ENCODE data around the gene GTF2IRD1.
"Not testable (repeated sequence)": the region's sequence is repeated elsewhere in the genome, so short reads cannot be mapped to it uniquely, and the experiment has no call there.

The GTF2IRD1 gene

GRCh38 chr7:74429153-74429747 lies 24.5 kb upstream of the GTF2IRD1 start:
- Histone ChIP-seq H3K4me1 (ENCODE audit: control insufficient read depth in 2 of 2, insufficient read depth in 2 of 2, low read length in 2 of 2) (no peaks in the 10 kb centered on the region), H3K27ac (ENCODE audit: low read depth in 2 of 2, low read length in 2 of 2) (no peak overlapping the region), H3K36me3 (ENCODE audit: control insufficient read depth in 2 of 2, insufficient read depth in 2 of 2, low read length in 2 of 2) (no peaks in the 10 kb centered on the region), H3K4me3 (ENCODE audit: low read length in 2 of 2) (no peak overlapping the region), H3K27me3 (ENCODE audit: control insufficient read depth in 2 of 2, insufficient read depth in 2 of 2, low read length in 2 of 2) (no peaks in the 10 kb centered on the region), H3K9ac (ENCODE audit: low read depth in 1 of 2, low read length in 2 of 2) (no peak overlapping the region), H3K9me3 (ENCODE audit: control insufficient read depth in 2 of 2, low read length in 2 of 2) (no peaks in the 10 kb centered on the region)

DNA sequence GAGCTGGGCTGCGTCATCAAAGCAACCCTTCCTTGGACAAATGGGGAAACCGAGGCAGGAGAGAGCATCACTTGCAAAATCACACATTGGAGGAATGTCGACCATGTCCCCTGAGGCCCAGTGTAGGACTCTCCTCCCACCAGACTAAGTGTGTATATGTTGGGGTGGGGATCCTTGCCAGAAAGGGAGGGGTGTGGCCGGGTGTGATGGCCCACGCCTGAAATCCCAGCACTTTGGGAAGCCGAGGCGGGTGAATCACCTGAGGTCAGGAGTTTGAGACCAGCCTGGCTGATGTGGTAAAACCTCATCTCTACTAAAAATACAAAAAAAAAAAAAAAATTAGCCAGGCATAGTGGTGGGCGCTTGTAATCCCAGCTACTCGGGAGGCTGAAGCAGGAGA lies 23.3 kb upstream of the GTF2IRD1 start:
- H3K9me3 ChIP-seq (ENCODE audit: control insufficient read depth in 2 of 2, low read length in 2 of 2); H3K27me3 ChIP-seq (ENCODE audit: control insufficient read depth in 2 of 2, insufficient read depth in 2 of 2, low read length in 2 of 2); H3K4me1 ChIP-seq (ENCODE audit: control insufficient read depth in 2 of 2, insufficient read depth in 2 of 2, low read length in 2 of 2); H3K4me3 ChIP-seq (ENCODE audit: low read length in 2 of 2); H3K27ac ChIP-seq (ENCODE audit: low read depth in 2 of 2, low read length in 2 of 2); H3K36me3 ChIP-seq (ENCODE audit: control insufficient read depth in 2 of 2, insufficient read depth in 2 of 2, low read length in 2 of 2); H3K9ac ChIP-seq (ENCODE audit: low read depth in 1 of 2, low read length in 2 of 2): not testable (repeated sequence)

DNA sequence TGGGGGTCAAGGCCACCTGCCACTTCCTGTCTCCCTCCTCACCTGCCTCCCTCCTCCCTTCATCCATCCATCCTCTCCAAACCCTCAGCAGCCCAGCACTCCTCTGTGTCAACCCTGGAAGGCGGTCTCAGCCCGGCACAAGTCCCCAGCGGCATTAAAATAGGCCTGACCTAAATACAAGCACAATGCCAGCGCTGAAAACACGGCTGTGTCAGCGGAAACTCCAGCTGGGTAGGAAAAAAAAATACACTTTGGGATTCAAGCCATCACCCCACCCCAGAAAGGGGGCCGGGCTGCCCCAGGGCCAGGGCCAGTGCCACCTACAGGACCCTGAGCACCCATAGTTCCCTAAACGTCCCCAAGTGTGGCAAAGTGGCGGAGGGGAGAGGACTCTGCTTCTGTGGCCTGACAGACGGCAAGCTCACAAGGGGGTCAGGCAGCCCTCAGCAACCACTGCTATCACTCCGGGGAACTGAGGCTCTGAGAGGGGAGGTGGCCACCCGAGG lies 22.7 kb upstream of the GTF2IRD1 start:
- Histone ChIP-seq H3K4me3 (ENCODE audit: low read length in 2 of 2) (no peak overlapping the region), H3K36me3 (ENCODE audit: control insufficient read depth in 2 of 2, insufficient read depth in 2 of 2, low read length in 2 of 2) (no peaks in the 10 kb centered on the region), H3K9me3 (ENCODE audit: control insufficient read depth in 2 of 2, low read length in 2 of 2) (no peaks in the 10 kb centered on the region), H3K27ac (ENCODE audit: low read depth in 2 of 2, low read length in 2 of 2) (no peak overlapping the region), H3K27me3 (ENCODE audit: control insufficient read depth in 2 of 2, insufficient read depth in 2 of 2, low read length in 2 of 2) (no peaks in the 10 kb centered on the region), H3K9ac (ENCODE audit: low read depth in 1 of 2, low read length in 2 of 2) (no peak overlapping the region), H3K4me1 (ENCODE audit: control insufficient read depth in 2 of 2, insufficient read depth in 2 of 2, low read length in 2 of 2) (no peaks in the 10 kb centered on the region)

DNA sequence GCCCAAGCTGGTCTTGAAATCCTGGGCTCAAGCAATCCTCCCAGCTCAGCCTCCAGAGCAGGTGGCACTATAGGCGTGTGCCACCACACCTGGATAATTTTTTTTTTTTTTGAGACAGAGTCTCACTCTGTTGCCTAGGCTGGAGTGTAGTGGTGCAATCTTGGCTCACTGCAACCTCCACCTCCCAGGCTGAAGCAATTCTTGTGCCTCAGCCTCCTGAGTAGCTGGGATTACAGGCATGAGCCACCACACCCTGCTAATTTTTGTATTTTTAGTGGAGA lies 16.5 kb upstream of the GTF2IRD1 start:
- H3K4me1 ChIP-seq (ENCODE audit: control insufficient read depth in 2 of 2, insufficient read depth in 2 of 2, low read length in 2 of 2); H3K36me3 ChIP-seq (ENCODE audit: control insufficient read depth in 2 of 2, insufficient read depth in 2 of 2, low read length in 2 of 2); H3K4me3 ChIP-seq (ENCODE audit: low read length in 2 of 2); H3K9ac ChIP-seq (ENCODE audit: low read depth in 1 of 2, low read length in 2 of 2); H3K9me3 ChIP-seq (ENCODE audit: control insufficient read depth in 2 of 2, low read length in 2 of 2); H3K27ac ChIP-seq (ENCODE audit: low read depth in 2 of 2, low read length in 2 of 2); H3K27me3 ChIP-seq (ENCODE audit: control insufficient read depth in 2 of 2, insufficient read depth in 2 of 2, low read length in 2 of 2): not testable (repeated sequence)

DNA sequence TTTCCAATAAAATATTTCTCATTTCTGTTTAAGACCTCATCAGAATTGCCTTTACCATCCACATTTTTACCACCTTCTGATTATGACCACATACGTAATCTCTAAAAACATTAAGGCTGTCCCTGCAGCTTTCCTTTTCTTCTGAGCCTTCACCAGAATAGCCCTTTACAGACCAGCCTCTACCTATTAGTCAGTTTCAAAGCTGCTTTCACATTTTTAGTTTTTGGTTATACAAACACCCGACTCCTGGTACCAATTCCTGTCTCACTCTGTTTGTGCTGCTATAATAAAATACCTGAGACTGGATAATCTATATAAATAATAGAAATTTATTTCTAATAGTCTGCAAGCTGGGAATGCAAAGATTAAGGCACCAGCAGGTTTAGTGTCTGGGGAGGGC lies 15.4 kb upstream of the GTF2IRD1 start:
- H3K4me3 ChIP-seq (ENCODE audit: low read length in 2 of 2), result no peak overlapping the region
- H3K27ac ChIP-seq (ENCODE audit: low read depth in 2 of 2, low read length in 2 of 2), result no peak overlapping the region
- no peaks in the 10 kb centered on the region for H3K36me3 ChIP-seq (ENCODE audit: control insufficient read depth in 2 of 2, insufficient read depth in 2 of 2, low read length in 2 of 2)
- H3K4me1 ChIP-seq (ENCODE audit: control insufficient read depth in 2 of 2, insufficient read depth in 2 of 2, low read length in 2 of 2), result no peaks in the 10 kb centered on the region
- H3K9ac ChIP-seq (ENCODE audit: low read depth in 1 of 2, low read length in 2 of 2), result no peak overlapping the region
- H3K27me3 ChIP-seq (ENCODE audit: control insufficient read depth in 2 of 2, insufficient read depth in 2 of 2, low read length in 2 of 2), result no peaks in the 10 kb centered on the region
- peaks cover 0 to 2% of the 10 kb centered on the region in 2 donors for H3K9me3 ChIP-seq (ENCODE audit: control insufficient read depth in 2 of 2, low read length in 2 of 2)

DNA sequence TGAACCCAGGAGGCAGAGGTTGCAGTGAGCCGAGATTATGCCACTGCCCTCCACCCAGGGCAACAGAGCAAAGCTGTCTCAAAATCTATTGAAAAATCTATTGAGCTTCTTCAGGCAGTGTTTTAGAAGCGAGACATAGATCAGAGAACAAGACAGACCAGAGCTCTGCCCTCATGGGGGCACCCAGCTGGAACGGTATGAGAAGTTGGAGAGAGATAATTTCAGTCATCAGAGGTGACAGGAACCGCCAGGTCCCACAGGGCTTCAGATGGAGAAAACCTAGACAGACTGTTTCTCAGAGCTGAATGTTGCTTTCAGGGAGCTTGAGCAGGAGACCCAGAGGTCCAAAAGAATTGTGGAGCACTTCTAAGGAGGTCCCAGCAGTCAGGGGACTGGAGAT lies 14.2 kb upstream of the GTF2IRD1 start:
- Histone ChIP-seq H3K9me3 (ENCODE audit: control insufficient read depth in 2 of 2, low read length in 2 of 2) (peaks cover 0 to 2% of the 10 kb centered on the region in 2 donors), H3K9ac (ENCODE audit: low read depth in 1 of 2, low read length in 2 of 2) (no peak overlapping the region), H3K4me1 (ENCODE audit: control insufficient read depth in 2 of 2, insufficient read depth in 2 of 2, low read length in 2 of 2) (no peaks in the 10 kb centered on the region), H3K27ac (ENCODE audit: low read depth in 2 of 2, low read length in 2 of 2) (no peak overlapping the region), H3K36me3 (ENCODE audit: control insufficient read depth in 2 of 2, insufficient read depth in 2 of 2, low read length in 2 of 2) (no peaks in the 10 kb centered on the region), H3K4me3 (ENCODE audit: low read length in 2 of 2) (no peak overlapping the region), H3K27me3 (ENCODE audit: control insufficient read depth in 2 of 2, insufficient read depth in 2 of 2, low read length in 2 of 2) (no peaks in the 10 kb centered on the region)

GRCh38 chr7:74440143-74440542 lies 13.6 kb upstream of the GTF2IRD1 start:
- not testable (repeated sequence) for H3K27me3 ChIP-seq (ENCODE audit: control insufficient read depth in 2 of 2, insufficient read depth in 2 of 2, low read length in 2 of 2); H3K27ac ChIP-seq (ENCODE audit: low read depth in 2 of 2, low read length in 2 of 2); H3K9me3 ChIP-seq (ENCODE audit: control insufficient read depth in 2 of 2, low read length in 2 of 2)

DNA sequence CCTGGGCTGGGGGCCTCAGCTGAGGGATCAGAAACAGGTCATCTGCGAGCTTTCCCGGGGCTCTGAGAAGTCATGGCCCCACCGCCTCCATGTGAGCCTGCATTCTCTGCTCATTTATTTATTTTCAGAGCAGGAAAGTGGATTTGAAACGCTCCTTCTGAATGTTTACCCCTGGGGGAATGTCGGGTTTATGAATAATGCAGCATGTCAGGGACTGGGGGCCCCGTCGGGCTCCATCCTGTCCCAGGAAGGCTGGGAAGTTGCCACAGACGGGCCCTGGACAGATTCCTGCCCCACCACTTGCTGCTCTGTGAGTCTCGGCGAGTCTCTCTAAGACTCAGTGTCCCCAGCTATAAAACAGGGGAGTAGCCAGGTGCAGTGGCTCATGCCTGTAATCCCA lies 11.9 kb upstream of the GTF2IRD1 start:
- no peaks in the 10 kb centered on the region for H3K27me3 ChIP-seq (ENCODE audit: control insufficient read depth in 2 of 2, insufficient read depth in 2 of 2, low read length in 2 of 2)
- H3K27ac ChIP-seq (ENCODE audit: low read depth in 2 of 2, low read length in 2 of 2), result no peak overlapping the region
- H3K4me3 ChIP-seq (ENCODE audit: low read length in 2 of 2), result no peak overlapping the region
- H3K9me3 ChIP-seq (ENCODE audit: control insufficient read depth in 2 of 2, low read length in 2 of 2), result peaks cover 0 to 2% of the 10 kb centered on the region in 2 donors
- H3K9ac ChIP-seq (ENCODE audit: low read depth in 1 of 2, low read length in 2 of 2), result no peak overlapping the region
- no peaks in the 10 kb centered on the region for H3K36me3 ChIP-seq (ENCODE audit: control insufficient read depth in 2 of 2, insufficient read depth in 2 of 2, low read length in 2 of 2)
- no peaks in the 10 kb centered on the region for H3K4me1 ChIP-seq (ENCODE audit: control insufficient read depth in 2 of 2, insufficient read depth in 2 of 2, low read length in 2 of 2)

More at GRCh38 chr7:74440143-74440542, 13.6 kb upstream of the GTF2IRD1 start:
- not testable (repeated sequence) for H3K4me3 ChIP-seq (ENCODE audit: low read length in 2 of 2); H3K36me3 ChIP-seq (ENCODE audit: control insufficient read depth in 2 of 2, insufficient read depth in 2 of 2, low read length in 2 of 2); H3K4me1 ChIP-seq (ENCODE audit: control insufficient read depth in 2 of 2, insufficient read depth in 2 of 2, low read length in 2 of 2); H3K9ac ChIP-seq (ENCODE audit: low read depth in 1 of 2, low read length in 2 of 2)

- Histone ChIP-seq H3K4me3 (ENCODE audit: low read length in 2 of 2) (no peak overlapping the region), H3K9me3 (ENCODE audit: control insufficient read depth in 2 of 2, low read length in 2 of 2) (peaks cover 0 to under 1% of the 10 kb centered on the region in 2 donors), H3K9ac (ENCODE audit: low read depth in 1 of 2, low read length in 2 of 2) (no peak overlapping the region), H3K4me1 (ENCODE audit: control insufficient read depth in 2 of 2, insufficient read depth in 2 of 2, low read length in 2 of 2) (no peaks in the 10 kb centered on the region), H3K27me3 (ENCODE audit: control insufficient read depth in 2 of 2, insufficient read depth in 2 of 2, low read length in 2 of 2) (no peaks in the 10 kb centered on the region), H3K27ac (ENCODE audit: low read depth in 2 of 2, low read length in 2 of 2) (no peak overlapping the region), H3K36me3 (ENCODE audit: control insufficient read depth in 2 of 2, insufficient read depth in 2 of 2, low read length in 2 of 2) (no peaks in the 10 kb centered on the region)
Observed at GRCh38 chr7:74443543-74444247, 10.0 kb upstream of the GTF2IRD1 start.

DNA sequence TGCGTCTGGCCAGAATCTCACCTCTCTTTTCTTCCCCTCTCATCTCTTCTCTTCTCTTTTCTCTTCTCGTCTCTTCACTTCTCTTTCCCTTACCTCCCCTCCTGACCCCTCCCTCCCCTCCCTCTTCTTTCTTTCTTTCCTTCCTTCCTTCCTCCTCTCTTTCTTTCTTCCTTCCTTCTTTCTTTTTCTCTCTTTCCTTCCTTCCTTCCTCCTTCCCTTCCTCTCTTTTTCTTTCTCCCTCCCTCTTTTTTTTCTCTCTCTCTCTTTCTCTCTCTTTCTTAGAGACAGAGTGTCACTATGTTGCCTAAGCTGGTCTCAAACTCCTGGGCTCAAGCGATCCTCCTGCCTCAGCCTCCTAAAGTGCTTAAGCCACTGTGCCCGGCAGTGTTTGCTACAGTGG lies 4.6 kb upstream of the GTF2IRD1 start:
- Histone ChIP-seq H3K4me3 (ENCODE audit: low read length in 2 of 2) (no peak overlapping the region), H3K9ac (ENCODE audit: low read depth in 1 of 2, low read length in 2 of 2) (no peak overlapping the region), H3K9me3 (ENCODE audit: control insufficient read depth in 2 of 2, low read length in 2 of 2) (no peaks in the 10 kb centered on the region), H3K4me1 (ENCODE audit: control insufficient read depth in 2 of 2, insufficient read depth in 2 of 2, low read length in 2 of 2) (peaks cover 6 to 7% of the 10 kb centered on the region in 2 donors), H3K27ac (ENCODE audit: low read depth in 2 of 2, low read length in 2 of 2) (no peak overlapping the region), H3K27me3 (ENCODE audit: control insufficient read depth in 2 of 2, insufficient read depth in 2 of 2, low read length in 2 of 2) (no peaks in the 10 kb centered on the region), H3K36me3 (ENCODE audit: control insufficient read depth in 2 of 2, insufficient read depth in 2 of 2, low read length in 2 of 2) (no peaks in the 10 kb centered on the region)
